CD4-positive, alpha-beta T cell treated with Interleukin-2 at 100 ng/mL for 4 hours (primary cell): Measurements from ENCODE around the gene PTGDR2.
"Not testable (repeated sequence)": the region's sequence is repeated elsewhere in the genome, so short reads cannot be mapped to it uniquely, and the experiment has no call there.

Source experiments
- DNase-seq: peaks from one replicate; pipeline ENCODE4 v3.0.0-alpha.2; 2020; ENCODE audit warnings: low spot score

PTGDR2 gene

GRCh38 chr11:60841797-60842667 is 13.7 kb downstream of the PTGDR2 start, which contains the start of gene CCDC86:
TSS of gene CCDC86 (plus strand) at chr11:60842113. CDS start at chr11:60842125, 12 bp downstream.
- peak; percentile 97 for DNase-seq

- no peak for DNase-seq
Observed at GRCh38 chr11:60840470-60841430, 15.0 kb downstream of the PTGDR2 start.

- no peak for DNase-seq
Observed at GRCh38 chr11:60838132-60838531, 17.6 kb downstream of the PTGDR2 start.

DNA sequence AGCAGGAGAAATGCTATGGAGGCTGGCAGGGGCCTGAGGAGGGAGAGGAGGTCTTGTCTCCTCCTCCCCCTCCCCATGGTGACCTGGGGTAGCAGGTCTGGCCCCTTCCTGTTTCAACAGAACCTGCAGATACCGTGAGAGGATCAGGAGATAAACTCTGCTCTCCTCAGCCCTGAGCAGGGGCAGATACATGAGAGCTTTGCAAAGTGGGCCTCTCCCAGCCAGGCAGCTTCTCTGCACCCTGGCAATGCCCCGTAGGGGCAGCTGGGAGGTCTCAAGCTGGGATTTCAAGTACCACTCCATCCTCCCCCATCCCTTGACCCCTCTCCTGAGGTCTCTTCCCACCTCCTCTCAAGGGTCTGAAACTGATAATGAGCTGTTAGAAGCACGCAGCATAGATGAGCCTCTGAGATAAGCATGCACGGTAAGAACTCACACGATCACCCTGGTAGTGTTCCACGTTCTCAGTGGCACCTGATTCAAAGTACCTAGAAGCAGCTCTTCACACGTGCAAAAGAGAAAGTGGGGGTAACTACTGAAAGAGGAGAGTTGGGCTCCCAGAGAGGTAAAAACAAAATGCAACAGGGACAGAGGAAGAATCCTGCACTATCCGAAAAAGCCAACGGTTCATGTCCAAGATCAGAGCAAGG is 18.8 kb downstream of the PTGDR2 start:
- no peak for DNase-seq

GRCh38 chr11:60835534-60835846 is 20.3 kb downstream of the PTGDR2 start:
- DNase-seq, result no peak

- no peak for DNase-seq
Observed at GRCh38 chr11:60834742-60835533, 20.8 kb downstream of the PTGDR2 start.

GRCh38 chr11:60831501-60832079 is 24.2 kb downstream of the PTGDR2 start:
- no peak for DNase-seq

DNA sequence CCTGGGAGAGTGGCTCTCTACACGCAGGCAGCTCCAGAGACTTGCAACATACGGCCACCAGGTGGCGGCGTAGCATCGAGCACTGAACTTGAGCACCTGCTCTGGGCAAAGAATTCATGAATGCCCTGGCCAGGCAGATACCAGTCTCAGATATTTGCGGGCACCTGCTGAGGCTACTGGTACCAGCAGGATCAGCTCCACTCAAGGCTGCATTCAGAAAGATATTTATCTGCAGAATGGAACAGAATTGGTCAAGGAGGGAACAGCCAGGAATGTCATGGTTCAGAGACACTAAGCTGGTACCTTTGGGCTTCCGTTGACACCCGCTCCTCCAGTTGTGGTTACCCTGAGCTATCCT is 24.6 kb downstream of the PTGDR2 start:
- DNase-seq, result peak; percentile 80

GRCh38 chr11:60830478-60831142 is 25.1 kb downstream of the PTGDR2 start:
- DNase-seq, result no peak

DNA sequence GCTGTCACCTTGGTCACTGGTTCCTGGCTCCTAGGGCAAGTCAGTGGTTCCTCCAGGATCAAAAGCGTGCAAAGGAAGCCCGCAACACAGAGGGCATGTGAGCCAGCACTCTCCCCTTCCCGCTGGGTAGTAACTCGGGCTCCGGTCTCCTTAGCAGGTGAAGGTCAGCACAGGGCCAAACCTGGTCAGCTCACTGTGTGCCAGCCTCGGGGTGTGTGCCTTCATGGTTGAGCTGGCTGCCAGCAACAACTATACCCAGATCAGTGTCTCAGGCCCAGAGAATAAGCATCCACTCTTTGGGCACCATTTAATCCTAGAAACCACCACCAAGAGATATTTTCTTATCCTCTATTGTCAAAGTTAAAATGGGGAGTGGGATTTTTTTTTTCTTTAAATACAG is 30.0 kb downstream of the PTGDR2 start:
- DNase-seq, result no peak

DNA sequence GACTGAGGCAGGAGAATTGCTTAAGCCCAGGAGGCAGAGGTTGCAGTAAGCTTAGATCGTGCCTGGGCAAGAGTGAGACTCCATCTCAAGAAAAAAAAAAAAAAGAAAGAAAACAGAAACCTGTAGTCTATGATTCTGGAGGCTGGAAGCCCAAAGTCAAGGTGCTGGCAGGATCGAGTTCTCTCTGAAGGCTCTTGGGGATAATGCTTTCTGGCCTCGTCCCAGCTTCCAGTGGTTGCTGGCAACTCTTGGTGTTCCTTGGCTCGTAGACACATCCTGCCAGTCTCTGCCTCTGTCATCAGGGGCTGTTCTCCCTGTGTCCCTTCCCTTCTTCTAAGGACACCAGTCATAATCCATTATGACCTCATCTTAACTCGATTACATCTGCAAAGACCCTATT is 30.6 kb downstream of the PTGDR2 start:
- no peak for DNase-seq

GRCh38 chr11:60823745-60824306 is 31.9 kb downstream of the PTGDR2 start:
- not testable (repeated sequence) for DNase-seq

GRCh38 chr11:60821827-60822599 is 33.7 kb downstream of the PTGDR2 start:
- no peak for DNase-seq

DNA sequence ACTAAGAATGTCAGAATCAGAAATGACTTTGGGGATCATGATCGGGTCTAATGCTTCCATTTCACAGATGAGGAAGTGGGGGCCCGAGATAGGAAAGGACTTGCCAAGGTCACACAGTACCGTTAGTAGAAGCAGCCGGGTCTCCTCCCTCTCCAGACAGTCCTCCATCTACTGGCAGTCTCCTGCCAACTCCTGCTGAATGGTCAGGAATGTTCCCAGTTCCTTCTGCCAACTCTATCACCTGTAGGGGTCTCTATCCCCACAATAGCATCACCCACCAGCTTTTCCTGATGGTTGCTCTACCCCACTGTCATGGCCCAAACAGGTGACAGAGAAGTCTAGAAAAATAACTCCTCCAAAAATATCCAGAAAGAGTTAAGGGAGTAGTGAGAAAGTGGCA is 37.7 kb downstream of the PTGDR2 start:
- no peak for DNase-seq

- no peak for DNase-seq
Observed at GRCh38 chr11:60816590-60817157, 39.1 kb downstream of the PTGDR2 start.

DNA sequence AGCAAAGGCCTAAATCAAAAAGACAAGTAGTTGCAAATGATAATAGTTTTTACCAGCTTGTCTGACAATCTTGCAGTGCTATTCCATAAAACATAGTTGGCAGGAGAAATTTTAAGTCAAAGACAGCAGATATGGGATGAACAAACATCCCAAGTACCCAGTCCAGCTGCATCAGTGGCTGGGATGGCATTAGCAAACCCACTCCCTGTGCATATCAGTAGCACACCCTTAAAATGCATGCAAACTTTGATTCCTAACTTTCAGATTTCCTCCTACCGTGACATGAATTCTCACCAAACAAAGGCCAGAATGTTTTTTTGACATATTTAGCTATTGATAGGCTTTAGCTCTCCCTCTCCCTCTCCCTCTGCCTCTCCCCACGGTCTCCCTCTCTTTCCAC is 41.6 kb downstream of the PTGDR2 start:
- no peak for DNase-seq

GRCh38 chr11:60813324-60813723 is 42.4 kb downstream of the PTGDR2 start:
- no peak for DNase-seq

GRCh38 chr11:60810569-60810968 is 45.2 kb downstream of the PTGDR2 start:
- no peak for DNase-seq

GRCh38 chr11:60810151-60810550 is 45.6 kb downstream of the PTGDR2 start:
- DNase-seq, result no peak
